ENCODE results near the gene KCNK7.

DNA sequence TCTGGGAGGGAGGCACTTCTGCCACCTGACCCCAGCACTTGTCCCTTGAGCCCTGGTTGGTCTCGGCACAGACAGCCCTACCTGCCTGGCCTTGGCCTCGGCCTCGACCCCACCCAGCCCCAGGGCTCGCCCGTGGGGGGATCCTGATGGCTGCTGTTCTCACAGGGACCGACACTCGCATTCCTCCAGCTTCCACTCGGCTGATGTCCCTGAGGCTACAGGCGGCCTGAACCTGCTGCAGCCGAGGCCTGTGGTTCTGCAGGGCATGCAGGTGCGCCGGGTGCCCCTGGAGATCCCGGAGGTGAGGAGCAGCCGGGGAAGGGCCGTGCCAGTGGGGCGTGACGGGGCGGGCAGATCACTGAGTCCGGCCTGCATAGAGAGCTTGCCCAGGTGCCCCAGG is 25.1 kb upstream of the KCNK7 start:
- no peak for TF ChIP-seq POLR2AphosphoS5 (IDR thresholded peaks at IDR 0.05)
- TF ChIP-seq, protein P1, sequence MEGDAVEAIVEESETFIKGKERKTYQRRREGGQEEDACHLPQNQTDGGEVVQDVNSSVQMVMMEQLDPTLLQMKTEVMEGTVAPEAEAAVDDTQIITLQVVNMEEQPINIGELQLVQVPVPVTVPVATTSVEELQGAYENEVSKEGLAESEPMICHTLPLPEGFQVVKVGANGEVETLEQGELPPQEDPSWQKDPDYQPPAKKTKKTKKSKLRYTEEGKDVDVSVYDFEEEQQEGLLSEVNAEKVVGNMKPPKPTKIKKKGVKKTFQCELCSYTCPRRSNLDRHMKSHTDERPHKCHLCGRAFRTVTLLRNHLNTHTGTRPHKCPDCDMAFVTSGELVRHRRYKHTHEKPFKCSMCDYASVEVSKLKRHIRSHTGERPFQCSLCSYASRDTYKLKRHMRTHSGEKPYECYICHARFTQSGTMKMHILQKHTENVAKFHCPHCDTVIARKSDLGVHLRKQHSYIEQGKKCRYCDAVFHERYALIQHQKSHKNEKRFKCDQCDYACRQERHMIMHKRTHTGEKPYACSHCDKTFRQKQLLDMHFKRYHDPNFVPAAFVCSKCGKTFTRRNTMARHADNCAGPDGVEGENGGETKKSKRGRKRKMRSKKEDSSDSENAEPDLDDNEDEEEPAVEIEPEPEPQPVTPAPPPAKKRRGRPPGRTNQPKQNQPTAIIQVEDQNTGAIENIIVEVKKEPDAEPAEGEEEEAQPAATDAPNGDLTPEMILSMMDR (IDR thresholded peaks at IDR 0.05) = no peak
- no peak for TF ChIP-seq POLR2A (IDR thresholded peaks at IDR 0.05; ENCODE audit: low read depth)
